ENCODE data around the gene SWI5.

SWI5 gene

DNA sequence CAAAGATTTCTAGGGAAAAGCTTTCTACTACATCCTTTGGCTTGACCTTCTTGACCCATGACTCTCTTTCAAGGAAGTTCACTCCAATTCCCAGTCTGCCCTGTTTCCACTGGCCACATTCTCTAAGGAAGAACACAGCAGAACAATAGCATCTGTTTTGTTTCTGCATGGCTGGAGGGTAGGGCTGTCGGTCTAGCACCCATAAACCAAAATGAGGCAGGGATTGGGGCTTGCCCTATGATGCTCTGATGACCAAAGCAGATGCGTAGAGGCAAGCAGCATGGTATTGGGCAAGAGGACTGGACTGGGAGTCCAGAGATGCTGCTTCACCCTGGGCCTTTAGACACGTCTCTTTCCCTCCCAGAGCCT lies 24.4 kb upstream of the SWI5 start:
- TF ChIP-seq EZH2phosphoT487 (conservative IDR thresholded peaks at IDR 0.05; ENCODE audit: low read length): no peak
- TF ChIP-seq, protein P1, sequence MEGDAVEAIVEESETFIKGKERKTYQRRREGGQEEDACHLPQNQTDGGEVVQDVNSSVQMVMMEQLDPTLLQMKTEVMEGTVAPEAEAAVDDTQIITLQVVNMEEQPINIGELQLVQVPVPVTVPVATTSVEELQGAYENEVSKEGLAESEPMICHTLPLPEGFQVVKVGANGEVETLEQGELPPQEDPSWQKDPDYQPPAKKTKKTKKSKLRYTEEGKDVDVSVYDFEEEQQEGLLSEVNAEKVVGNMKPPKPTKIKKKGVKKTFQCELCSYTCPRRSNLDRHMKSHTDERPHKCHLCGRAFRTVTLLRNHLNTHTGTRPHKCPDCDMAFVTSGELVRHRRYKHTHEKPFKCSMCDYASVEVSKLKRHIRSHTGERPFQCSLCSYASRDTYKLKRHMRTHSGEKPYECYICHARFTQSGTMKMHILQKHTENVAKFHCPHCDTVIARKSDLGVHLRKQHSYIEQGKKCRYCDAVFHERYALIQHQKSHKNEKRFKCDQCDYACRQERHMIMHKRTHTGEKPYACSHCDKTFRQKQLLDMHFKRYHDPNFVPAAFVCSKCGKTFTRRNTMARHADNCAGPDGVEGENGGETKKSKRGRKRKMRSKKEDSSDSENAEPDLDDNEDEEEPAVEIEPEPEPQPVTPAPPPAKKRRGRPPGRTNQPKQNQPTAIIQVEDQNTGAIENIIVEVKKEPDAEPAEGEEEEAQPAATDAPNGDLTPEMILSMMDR (IDR thresholded peaks at IDR 0.05; ENCODE audit: insufficient read depth, low read length, poor library complexity, severe bottlenecking): no peak
- Histone ChIP-seq H3K79me2 (ENCODE audit: insufficient read depth, low read length) (no peaks in the 10 kb centered on the region), H3K4me3 (ENCODE audit: insufficient read depth, low read length, poor library complexity, severe bottlenecking) (no peak overlapping the region), H3K9me2 (replicated peaks; ENCODE audit: insufficient read depth, low read length) (no peaks in the 10 kb centered on the region), H3F3A (ENCODE audit: insufficient read depth) (0 out of 2 replicates have a peak, but pooled peaks cover 3% of the 10 kb centered on the region), H3K9me3 (ENCODE audit: insufficient read depth, low read length) (no peaks in the 10 kb centered on the region), H3K4me2 (ENCODE audit: low read depth, low read length, poor library complexity, severe bottlenecking) (no peak overlapping the region), H3K36me3 (ENCODE audit: low read length) (no peaks in the 10 kb centered on the region), H4K20me1 (ENCODE audit: low read depth, low read length) (no peaks in the 10 kb centered on the region), H3K9ac (ENCODE audit: low read length) (no peak overlapping the region), H3K27ac (ENCODE audit: low read depth, low read length) (no peak overlapping the region), H3K27me3 (ENCODE audit: low read length) (no peaks in the 10 kb centered on the region), H2AFZ (ENCODE audit: low read depth, low read length, severe bottlenecking) (no peak overlapping the region)

DNA sequence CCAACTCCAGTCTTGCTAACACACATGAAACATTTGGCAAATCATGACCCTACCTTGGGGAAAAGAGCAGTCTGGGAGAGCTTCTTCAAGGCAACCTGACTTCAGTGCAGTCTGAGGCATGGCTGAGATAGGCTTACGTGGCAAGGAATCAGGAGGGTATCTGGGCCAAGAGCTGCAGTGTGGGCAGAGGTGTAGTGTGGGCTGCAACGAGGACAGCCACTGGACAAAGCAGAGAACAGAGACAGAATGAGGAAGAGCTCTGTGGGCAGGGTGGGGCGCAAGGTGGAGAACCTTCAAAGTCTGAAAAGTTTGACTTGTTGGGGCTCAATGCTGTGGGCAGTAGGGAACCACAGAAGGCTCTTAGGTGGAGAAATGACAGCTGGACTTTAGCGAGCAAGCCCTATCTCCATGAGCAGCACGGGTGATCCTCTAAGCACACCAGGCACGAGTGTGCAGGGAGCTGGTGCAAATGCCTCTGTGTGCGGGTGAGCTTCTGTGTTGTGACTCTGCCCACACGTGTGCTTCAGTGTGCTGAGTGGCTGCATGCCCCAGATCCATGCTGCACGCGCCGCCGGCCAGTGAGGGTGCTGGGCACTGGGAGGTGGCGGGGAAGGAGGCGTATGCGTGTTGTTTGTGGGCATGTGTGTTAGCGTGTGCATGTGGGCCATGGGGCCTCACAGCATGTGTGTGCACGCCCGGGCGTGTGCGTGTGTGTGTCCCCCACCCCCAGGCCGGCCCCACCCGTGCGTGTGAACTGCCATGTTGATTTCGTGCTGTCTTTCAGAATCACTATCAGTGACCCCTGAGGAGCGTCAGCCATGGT lies 23.5 kb upstream of the SWI5 start:
- Histone ChIP-seq H3K4me3 (ENCODE audit: insufficient read depth, low read length, poor library complexity, severe bottlenecking) (no peak overlapping the region), H3K9ac (ENCODE audit: low read length) (no peak overlapping the region), H3K27me3 (ENCODE audit: low read length) (no peaks in the 10 kb centered on the region), H3K27ac (ENCODE audit: low read depth, low read length) (no peak overlapping the region), H2AFZ (ENCODE audit: low read depth, low read length, severe bottlenecking) (no peak overlapping the region), H3F3A (ENCODE audit: insufficient read depth) (0 out of 2 replicates have a peak, but pooled peaks cover 3% of the 10 kb centered on the region), H3K79me2 (ENCODE audit: insufficient read depth, low read length) (no peaks in the 10 kb centered on the region), H3K36me3 (ENCODE audit: low read length) (no peaks in the 10 kb centered on the region), H3K9me2 (replicated peaks; ENCODE audit: insufficient read depth, low read length) (no peaks in the 10 kb centered on the region), H4K20me1 (ENCODE audit: low read depth, low read length) (no peaks in the 10 kb centered on the region), H3K9me3 (ENCODE audit: insufficient read depth, low read length) (no peaks in the 10 kb centered on the region), H3K4me2 (ENCODE audit: low read depth, low read length, poor library complexity, severe bottlenecking) (no peak overlapping the region)
- TF ChIP-seq, protein P1 (IDR thresholded peaks at IDR 0.05; ENCODE audit: insufficient read depth, low read length, poor library complexity, severe bottlenecking): no peak
- TF ChIP-seq EZH2phosphoT487 (conservative IDR thresholded peaks at IDR 0.05; ENCODE audit: low read length): no peak

DNA sequence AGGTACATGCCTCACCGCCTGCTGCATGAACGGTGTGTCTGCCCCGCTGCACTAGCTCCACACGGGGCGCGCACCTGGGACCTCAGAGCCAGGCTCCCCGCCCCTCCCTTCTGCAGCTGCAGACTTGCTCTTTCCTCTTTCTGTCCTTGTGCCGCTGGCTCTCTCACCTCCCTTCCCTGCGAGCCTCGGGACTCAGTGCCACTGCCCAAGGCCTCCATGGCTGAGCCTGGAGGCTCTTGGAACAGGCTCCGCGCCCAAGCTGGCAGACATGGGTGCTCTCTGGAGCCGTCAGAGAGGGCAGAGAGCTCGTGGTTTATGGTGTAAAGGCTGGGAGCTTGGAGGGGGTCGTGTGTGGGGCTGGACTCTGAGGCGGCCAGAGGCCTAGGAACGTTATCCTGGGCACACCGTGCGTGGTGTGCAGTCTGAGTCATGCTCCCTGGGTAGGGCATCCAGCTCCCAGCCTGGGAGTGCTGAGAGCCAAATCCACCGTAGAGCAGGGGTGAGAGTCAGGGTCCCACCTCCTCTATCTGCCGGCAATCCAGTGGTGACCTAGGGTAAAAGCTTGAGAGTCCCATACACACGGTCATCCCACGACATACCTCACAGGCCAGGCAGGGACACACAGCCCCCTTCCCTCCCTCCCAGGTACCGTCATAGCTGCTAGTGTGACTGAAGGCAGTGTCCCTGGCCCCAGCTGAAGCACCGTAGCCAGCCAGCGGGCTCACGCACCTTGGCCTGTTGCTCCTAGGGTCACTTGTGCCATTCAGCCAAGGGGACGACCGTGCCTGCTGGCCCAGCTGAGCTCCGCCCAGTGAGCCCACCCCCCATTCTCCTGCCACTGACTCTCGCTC lies 22.7 kb upstream of the SWI5 start:
- Histone ChIP-seq H3K4me2 (ENCODE audit: low read depth, low read length, poor library complexity, severe bottlenecking) (no peak overlapping the region), H3K9ac (ENCODE audit: low read length) (no peak overlapping the region)
- TF ChIP-seq EZH2phosphoT487 (conservative IDR thresholded peaks at IDR 0.05; ENCODE audit: low read length): no peak
- TF ChIP-seq, protein P1 (IDR thresholded peaks at IDR 0.05; ENCODE audit: insufficient read depth, low read length, poor library complexity, severe bottlenecking): no peak

More for the DNA sequence above, 22.7 kb upstream of the SWI5 start:
- Histone ChIP-seq H4K20me1 (ENCODE audit: low read depth, low read length) (no peaks in the 10 kb centered on the region), H2AFZ (ENCODE audit: low read depth, low read length, severe bottlenecking) (no peak overlapping the region), H3K27me3 (ENCODE audit: low read length) (no peaks in the 10 kb centered on the region), H3K9me3 (ENCODE audit: insufficient read depth, low read length) (no peaks in the 10 kb centered on the region), H3K36me3 (ENCODE audit: low read length) (no peaks in the 10 kb centered on the region), H3K79me2 (ENCODE audit: insufficient read depth, low read length) (no peaks in the 10 kb centered on the region), H3K4me3 (ENCODE audit: insufficient read depth, low read length, poor library complexity, severe bottlenecking) (no peak overlapping the region), H3F3A (ENCODE audit: insufficient read depth) (0 out of 2 replicates have a peak, but pooled peaks cover 3% of the 10 kb centered on the region), H3K27ac (ENCODE audit: low read depth, low read length) (no peak overlapping the region), H3K9me2 (replicated peaks; ENCODE audit: insufficient read depth, low read length) (no peaks in the 10 kb centered on the region)
